GM12874 (cell line): Measurements from ENCODE around the gene PPP4R3A.

Experiments used
- TF ChIP-seq, protein P1 (sequence below): IDR thresholded peaks from 2 replicates; pipeline ENCODE4 v1.5.1; 2011; ENCODE audit warnings: low read depth, mild to moderate bottlenecking, control low read depth, low read length, moderate library complexity; ENCODE audit not compliant: insufficient read depth

Gene PPP4R3A

GRCh38 chr14:91501348-91501747 lies 8.8 kb downstream of the PPP4R3A start:
- TF ChIP-seq, protein P1, sequence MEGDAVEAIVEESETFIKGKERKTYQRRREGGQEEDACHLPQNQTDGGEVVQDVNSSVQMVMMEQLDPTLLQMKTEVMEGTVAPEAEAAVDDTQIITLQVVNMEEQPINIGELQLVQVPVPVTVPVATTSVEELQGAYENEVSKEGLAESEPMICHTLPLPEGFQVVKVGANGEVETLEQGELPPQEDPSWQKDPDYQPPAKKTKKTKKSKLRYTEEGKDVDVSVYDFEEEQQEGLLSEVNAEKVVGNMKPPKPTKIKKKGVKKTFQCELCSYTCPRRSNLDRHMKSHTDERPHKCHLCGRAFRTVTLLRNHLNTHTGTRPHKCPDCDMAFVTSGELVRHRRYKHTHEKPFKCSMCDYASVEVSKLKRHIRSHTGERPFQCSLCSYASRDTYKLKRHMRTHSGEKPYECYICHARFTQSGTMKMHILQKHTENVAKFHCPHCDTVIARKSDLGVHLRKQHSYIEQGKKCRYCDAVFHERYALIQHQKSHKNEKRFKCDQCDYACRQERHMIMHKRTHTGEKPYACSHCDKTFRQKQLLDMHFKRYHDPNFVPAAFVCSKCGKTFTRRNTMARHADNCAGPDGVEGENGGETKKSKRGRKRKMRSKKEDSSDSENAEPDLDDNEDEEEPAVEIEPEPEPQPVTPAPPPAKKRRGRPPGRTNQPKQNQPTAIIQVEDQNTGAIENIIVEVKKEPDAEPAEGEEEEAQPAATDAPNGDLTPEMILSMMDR = no peak

DNA sequence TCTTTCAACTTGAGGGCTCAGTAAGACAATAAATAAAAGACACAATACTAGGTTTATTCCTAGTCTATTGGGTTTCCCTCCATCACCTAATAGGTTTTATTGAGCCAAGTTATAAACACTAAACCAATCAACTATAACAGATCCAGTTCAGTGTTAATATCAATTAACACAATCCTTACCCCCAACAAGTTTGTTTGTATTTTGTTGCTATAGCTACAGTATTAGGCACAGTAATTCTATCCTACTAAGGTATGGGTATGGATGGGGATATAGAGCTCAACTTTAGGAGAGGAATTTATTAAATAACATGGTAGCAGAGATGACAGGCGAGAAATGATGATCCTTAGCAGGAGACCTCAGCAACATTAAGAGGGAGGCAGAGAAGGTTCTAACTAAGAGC lies 13.3 kb downstream of the PPP4R3A start:
- TF ChIP-seq, protein P1 = no peak

DNA sequence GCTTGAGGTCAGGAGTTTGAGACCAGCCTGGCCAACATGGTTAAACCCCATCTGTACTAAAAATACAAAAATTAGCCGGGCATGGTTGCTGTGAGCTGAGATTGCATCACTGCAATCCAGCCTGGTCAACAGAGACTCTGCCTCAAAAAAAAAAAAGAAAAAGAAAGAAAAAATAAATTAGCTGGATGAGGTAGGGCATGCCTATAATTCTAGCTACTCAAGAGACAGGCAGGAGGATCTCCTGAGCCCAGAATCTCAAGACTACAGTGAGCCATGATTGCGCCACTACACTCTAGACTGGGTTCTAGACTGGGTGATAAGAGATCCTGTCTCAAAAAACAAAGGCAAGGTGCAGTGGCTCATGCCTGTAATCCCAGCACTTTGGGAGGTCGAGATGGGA lies 16.9 kb downstream of the PPP4R3A start:
- TF ChIP-seq, protein P1 = no peak

DNA sequence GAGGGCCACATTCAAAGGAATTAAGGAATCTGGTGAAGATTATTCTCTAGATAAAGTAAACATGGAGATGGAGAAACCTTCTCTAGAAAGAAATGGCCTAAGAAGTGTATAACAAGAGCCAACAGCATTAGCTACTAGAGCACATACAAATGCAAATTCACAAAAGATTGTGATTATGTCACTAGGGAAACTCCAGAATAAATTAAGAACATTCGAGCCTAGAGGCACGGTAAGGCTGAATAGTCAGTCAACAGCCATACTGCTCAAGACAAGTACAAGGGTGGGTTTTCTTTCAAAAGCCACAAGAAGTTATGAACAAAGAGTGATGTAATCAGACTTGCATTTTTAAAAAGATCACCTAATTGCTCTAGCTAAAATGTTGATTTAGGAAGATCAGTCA lies 25.4 kb downstream of the PPP4R3A start:
- TF ChIP-seq, protein P1 = no peak

DNA sequence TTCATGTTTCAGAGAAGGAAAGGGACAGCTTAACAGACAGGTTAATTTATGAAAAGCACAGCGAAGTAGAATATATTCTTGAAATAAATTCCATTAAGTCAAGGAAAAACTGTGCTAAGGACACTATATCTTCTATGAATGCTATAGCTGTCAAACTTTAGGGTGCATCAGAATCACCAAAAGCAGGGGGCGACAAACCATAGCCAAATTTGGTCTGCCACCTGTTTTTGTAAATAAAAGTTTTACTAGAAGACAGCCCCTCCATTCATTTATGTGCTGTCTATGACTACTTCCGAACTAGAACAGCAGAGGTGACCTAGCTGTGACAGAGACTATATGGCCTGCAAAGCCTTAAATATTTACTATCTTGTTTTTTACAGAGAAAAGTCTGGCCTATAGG lies 25.9 kb downstream of the PPP4R3A start:
- TF ChIP-seq, protein P1 = no peak

- TF ChIP-seq, protein P1 = no peak
Measured at GRCh38 chr14:91482263-91483013, 27.7 kb downstream of the PPP4R3A start.

GRCh38 chr14:91477388-91477787 lies 32.7 kb downstream of the PPP4R3A start:
- TF ChIP-seq, protein P1 = no peak
